ENCODE data around the gene DEFB113. TPM values are rescaled to one million over a fixed set of nuclear protein-coding genes. Genes with fewer than 3 reads are reported as not detected.

The DEFB113 gene
- total and polyA plus RNA-seq, 10 of the 15 experiments (the other 5 are each of a cell fraction or from before 2014, with no cell fraction given), result not detected

GRCh38 chr6:49966823-49967222, 2.6 kb downstream of the DEFB113 start:
- ChIA-PET POLR2A (no interaction called here), CTCF (no interaction called here), RAD21 (ENCODE audit: unreplicated experiment) (no interaction called here), SMC1A (ENCODE audit: uncharacterized antibody, unreplicated experiment) (no interaction called here)
- Histone ChIP-seq H3K79me2 (ENCODE audit: control insufficient read depth, insufficient read depth, low read length) (no peaks in the 10 kb centered on the region), H3K4me2 (ENCODE audit: control insufficient read depth, insufficient read depth) (no peak overlapping the region), H3K4me1 (ENCODE audit: control insufficient read depth, insufficient read depth, low read length) (no peaks in the 10 kb centered on the region), H2AFZ (ENCODE audit: control insufficient read depth, low read depth, low read length) (no peak overlapping the region), H3K9me3 (replicated peaks; ENCODE audit: control insufficient read depth, insufficient read depth, low read length) (no peaks in the 10 kb centered on the region), H3K9ac (ENCODE audit: control insufficient read depth, insufficient read depth, low read length) (no peak overlapping the region), H3K4me3 (no peak overlapping the region), H3K27ac (ENCODE audit: control insufficient read depth, insufficient read depth) (no peak overlapping the region), H3K36me3 (ENCODE audit: control insufficient read depth in 2 of 2, insufficient read depth in 2 of 2, low read length in 1 of 2) (no peaks in the 10 kb centered on the region), H3K27me3 (replicated peaks in 1 of 2; ENCODE audit: control insufficient read depth in 2 of 2, insufficient read depth in 2 of 2, low read length in 1 of 2) (no peaks in the 10 kb centered on the region), H4K20me1 (ENCODE audit: control insufficient read depth, insufficient read depth) (no peaks in the 10 kb centered on the region)
- intact Hi-C loops (cut with micrococcal nuclease; ENCODE audit: unreplicated experiment), result no loop called here
- TF ChIP-seq ETV6 (conservative IDR thresholded peaks at IDR 0.05 in 1 of 2, IDR thresholded peaks at IDR 0.05 in 1 of 2; ENCODE audit: borderline replicate concordance in 1 of 2, low read depth in 1 of 2) (no peak), SUZ12 (IDR thresholded peaks at IDR 0.05; ENCODE audit: unreplicated experiment) (no peak), CHD4 (IDR thresholded peaks at IDR 0.05) (no peak), NR2C2 (IDR thresholded peaks at IDR 0.05; ENCODE audit: borderline replicate concordance, control insufficient read depth, insufficient read length, low read depth) (no peak), ESRRA (IDR thresholded peaks at IDR 0.05; ENCODE audit: low read length) (no peak), BRCA1 (IDR thresholded peaks at IDR 0.05; ENCODE audit: low read depth, low read length) (no peak), WRNIP1 (IDR thresholded peaks at IDR 0.05; ENCODE audit: borderline replicate concordance, low read depth, low read length) (no peak), ZNF622 (IDR thresholded peaks at IDR 0.05) (no peak)
- TF ChIP-seq, protein P1, sequence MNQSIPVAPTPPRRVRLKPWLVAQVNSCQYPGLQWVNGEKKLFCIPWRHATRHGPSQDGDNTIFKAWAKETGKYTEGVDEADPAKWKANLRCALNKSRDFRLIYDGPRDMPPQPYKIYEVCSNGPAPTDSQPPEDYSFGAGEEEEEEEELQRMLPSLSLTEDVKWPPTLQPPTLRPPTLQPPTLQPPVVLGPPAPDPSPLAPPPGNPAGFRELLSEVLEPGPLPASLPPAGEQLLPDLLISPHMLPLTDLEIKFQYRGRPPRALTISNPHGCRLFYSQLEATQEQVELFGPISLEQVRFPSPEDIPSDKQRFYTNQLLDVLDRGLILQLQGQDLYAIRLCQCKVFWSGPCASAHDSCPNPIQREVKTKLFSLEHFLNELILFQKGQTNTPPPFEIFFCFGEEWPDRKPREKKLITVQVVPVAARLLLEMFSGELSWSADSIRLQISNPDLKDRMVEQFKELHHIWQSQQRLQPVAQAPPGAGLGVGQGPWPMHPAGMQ (IDR thresholded peaks at IDR 0.05; ENCODE audit: borderline replicate concordance), result no peak
- no peak for ATAC-seq
- BruUV-seq (replicated peaks), result no TSS peak
- 49% methylated on average over 2 of the region's 2 CpGs for WGBS (ENCODE audit: insufficient coverage, insufficient replicate concordance, low lambda C conversion rate, missing lambda C conversion rate)
- in situ Hi-C loops (cut with MboI), result no loop called here
- no peak for FAIRE-seq
- no peak for DNase-seq (ENCODE audit: low read depth, low spot score)

Data from GM12878 (cell line).